ENCODE measurements around the gene HCAR3. TPM values are rescaled to one million over a fixed set of nuclear protein-coding genes. Genes with fewer than 3 reads are reported as not detected.

Gene HCAR3
- total and polyA plus RNA-seq, 2 experiments from 2014 or later: not detected

GRCh38 chr12:122665759-122666158 lies 50.9 kb downstream of the HCAR3 start:
- Histone ChIP-seq H3K4me3 (no peak overlapping the region), H3K79me2 (replicated peaks; ENCODE audit: insufficient read depth) (no peaks in the 10 kb centered on the region), H3K27me3 (ENCODE audit: insufficient read depth) (no peaks in the 10 kb centered on the region), H3K9me2 (ENCODE audit: insufficient read depth) (no peaks in the 10 kb centered on the region), H3K4me1 (ENCODE audit: insufficient read depth) (no peaks in the 10 kb centered on the region), H3K36me3 (ENCODE audit: insufficient read depth) (no peaks in the 10 kb centered on the region), H3K4me2 (no peak overlapping the region), H3F3A (replicated peaks; ENCODE audit: low read depth) (no peaks in the 10 kb centered on the region), H3K27ac (ENCODE audit: low read depth) (no peak overlapping the region), H2AFZ (no peak overlapping the region), H4K20me1 (replicated peaks; ENCODE audit: insufficient read depth) (no peaks in the 10 kb centered on the region; the same call in 1 of the 2 replicates)
- Mint-ChIP-seq H3K27ac (no peak overlapping the region), H3K4me3 (no peak overlapping the region), H3K36me3 (ENCODE audit: low read depth) (no peaks in the 10 kb centered on the region), H3K9me3 (no peaks in the 10 kb centered on the region), H3K27me3 (ENCODE audit: insufficient read depth, low read depth, poor library complexity) (peaks cover 4% of the 10 kb centered on the region), H3K4me1 (no peaks in the 10 kb centered on the region; the same call in 2 of the 3 replicates)
- DNase-seq (ENCODE audit: low spot score): no peak
- TF ChIP-seq EZH2phosphoT487 (IDR thresholded peaks at IDR 0.05; ENCODE audit: unreplicated experiment) (no peak), REST (IDR thresholded peaks at IDR 0.05; ENCODE audit: unreplicated experiment) (no peak), CREB1 (CRISPR knock-in tag; IDR thresholded peaks at IDR 0.05; ENCODE audit: low read depth) (no peak), JUNB (IDR thresholded peaks at IDR 0.05; ENCODE audit: unreplicated experiment) (no peak), STAT1 (IDR thresholded peaks at IDR 0.05; ENCODE audit: unreplicated experiment) (no peak), ETS1 (IDR thresholded peaks at IDR 0.05) (no peak), NANOG (IDR thresholded peaks at IDR 0.05; ENCODE audit: borderline replicate concordance) (no peak), EZH2 (IDR thresholded peaks at IDR 0.05; ENCODE audit: low read depth, unreplicated experiment) (no peak), POLR2AphosphoS5 (IDR thresholded peaks at IDR 0.05; ENCODE audit: low read depth) (no peak)
- no peak for ATAC-seq

GRCh38 chr12:122665349-122665748 lies 51.3 kb downstream of the HCAR3 start:
- no peak overlapping the region for H3K4me3 Mint-ChIP-seq
- no peaks in the 10 kb centered on the region; the same call in 1 of the 2 replicates for H4K20me1 ChIP-seq (replicated peaks; ENCODE audit: insufficient read depth)
- H3K27ac ChIP-seq (ENCODE audit: low read depth): no peak overlapping the region
- H2AFZ ChIP-seq: no peak overlapping the region
- H3K9me2 ChIP-seq (ENCODE audit: insufficient read depth): no peaks in the 10 kb centered on the region
- DNase-seq (ENCODE audit: low spot score): no peak
- H3K9me3 Mint-ChIP-seq: no peaks in the 10 kb centered on the region
- no peaks in the 10 kb centered on the region for H3K4me1 ChIP-seq (ENCODE audit: insufficient read depth)
- H3K27me3 ChIP-seq (ENCODE audit: insufficient read depth): no peaks in the 10 kb centered on the region
- peaks cover 4% of the 10 kb centered on the region for H3K27me3 Mint-ChIP-seq (ENCODE audit: insufficient read depth, low read depth, poor library complexity)
- no peaks in the 10 kb centered on the region for H3K36me3 ChIP-seq (ENCODE audit: insufficient read depth)
- no peak overlapping the region for H3K4me3 ChIP-seq
- no peaks in the 10 kb centered on the region for H3K79me2 ChIP-seq (replicated peaks; ENCODE audit: insufficient read depth)
- no peaks in the 10 kb centered on the region for H3F3A ChIP-seq (replicated peaks; ENCODE audit: low read depth)
- no peak for ATAC-seq
- H3K4me2 ChIP-seq: no peak overlapping the region
- no peaks in the 10 kb centered on the region; the same call in 2 of the 3 replicates for H3K4me1 Mint-ChIP-seq
- no peaks in the 10 kb centered on the region for H3K36me3 Mint-ChIP-seq (ENCODE audit: low read depth)
- H3K27ac Mint-ChIP-seq: no peak overlapping the region
- TF ChIP-seq NANOG (IDR thresholded peaks at IDR 0.05; ENCODE audit: borderline replicate concordance) (no peak), STAT1 (IDR thresholded peaks at IDR 0.05; ENCODE audit: unreplicated experiment) (no peak), CTCF (conservative IDR thresholded peaks at IDR 0.05; ENCODE audit: low read depth in 2 of 2) (no peak), ZNF114 (CRISPR knock-in tag; IDR thresholded peaks at IDR 0.05) (no peak)
